ENCODE measurements around the gene STK25. TPM values are rescaled to one million over a fixed set of nuclear protein-coding genes. Genes with fewer than 3 reads are reported as not detected.

Gene STK25
- total RNA-seq, 2 experiments from 2014 or later: 120 to 201 TPM

DNA sequence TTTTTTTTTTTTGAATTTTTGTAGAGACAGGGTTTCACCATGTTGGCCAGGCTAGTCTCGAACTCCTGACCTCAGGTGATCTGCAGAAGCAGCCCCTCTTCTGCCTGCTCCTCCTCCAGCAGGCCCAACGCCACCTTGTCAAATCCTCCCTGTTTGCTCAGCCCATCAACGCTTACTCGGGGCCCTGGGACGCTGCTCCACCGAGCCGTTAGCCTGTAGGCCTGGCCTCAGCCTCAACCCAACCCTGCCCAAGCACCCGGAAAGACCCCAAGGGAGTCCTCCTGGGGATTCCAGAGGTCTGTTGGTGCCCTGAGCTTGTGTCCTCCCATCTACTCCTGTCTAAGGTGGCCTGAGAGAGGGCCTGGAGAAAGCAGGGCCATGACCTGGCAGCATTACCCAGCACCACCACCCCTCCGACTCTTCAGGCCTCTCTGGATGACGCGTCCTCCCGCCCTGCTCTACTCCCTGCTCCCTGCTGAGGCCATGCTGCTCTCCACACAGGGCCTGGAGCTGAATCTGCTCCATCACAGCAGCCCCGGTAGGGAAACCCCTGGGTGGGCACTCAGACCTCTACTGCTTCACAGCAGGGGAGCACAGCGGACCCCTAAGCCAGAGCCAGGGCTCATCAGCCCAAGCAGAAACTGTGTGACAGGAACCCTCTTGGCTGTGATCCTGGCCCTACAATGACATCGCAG, 3.2 kb downstream of the STK25 start:
- Histone ChIP-seq H4K20me1 (ENCODE audit: insufficient read depth, low read length) (no peaks in the 10 kb centered on the region), H3K27ac (ENCODE audit: low read depth, low read length, poor library complexity, severe bottlenecking) (no peak overlapping the region), H3K9me2 (ENCODE audit: insufficient read depth, low read length) (no peaks in the 10 kb centered on the region), H2AFZ (ENCODE audit: low read length) (no peak overlapping the region), H3K9me3 (ENCODE audit: low read length) (no peaks in the 10 kb centered on the region), H3K79me2 (ENCODE audit: insufficient read depth, low read depth, low read length) (peaks cover 12% of the 10 kb centered on the region), H3K4me1 (ENCODE audit: insufficient read depth, low read length, poor library complexity, severe bottlenecking) (peaks cover 18% of the 10 kb centered on the region), H3K4me3 (ENCODE audit: low read depth, low read length, poor library complexity, severe bottlenecking) (no peak overlapping the region), H3K4me2 (ENCODE audit: low read length) (no peak overlapping the region), H3K36me3 (ENCODE audit: insufficient read depth, low read length) (peaks cover 28% of the 10 kb centered on the region; the same call in 1 of the 2 replicates)
- ChIA-PET CTCF (ENCODE audit: unreplicated experiment) (no interaction called here), POLR2A (no interaction called here)
- intact Hi-C loops (cut with micrococcal nuclease; ENCODE audit: unreplicated experiment): no loop called here
- DNase-seq (ENCODE audit: low spot score): no peak
- TF ChIP-seq EZH2phosphoT487 (IDR thresholded peaks at IDR 0.05; ENCODE audit: borderline replicate concordance, low read depth, low read length) (no peak), CTCF (conservative IDR thresholded peaks at IDR 0.05; ENCODE audit: low read length) (no peak)
- no TSS peak for BruUV-seq (replicated peaks)

DNA sequence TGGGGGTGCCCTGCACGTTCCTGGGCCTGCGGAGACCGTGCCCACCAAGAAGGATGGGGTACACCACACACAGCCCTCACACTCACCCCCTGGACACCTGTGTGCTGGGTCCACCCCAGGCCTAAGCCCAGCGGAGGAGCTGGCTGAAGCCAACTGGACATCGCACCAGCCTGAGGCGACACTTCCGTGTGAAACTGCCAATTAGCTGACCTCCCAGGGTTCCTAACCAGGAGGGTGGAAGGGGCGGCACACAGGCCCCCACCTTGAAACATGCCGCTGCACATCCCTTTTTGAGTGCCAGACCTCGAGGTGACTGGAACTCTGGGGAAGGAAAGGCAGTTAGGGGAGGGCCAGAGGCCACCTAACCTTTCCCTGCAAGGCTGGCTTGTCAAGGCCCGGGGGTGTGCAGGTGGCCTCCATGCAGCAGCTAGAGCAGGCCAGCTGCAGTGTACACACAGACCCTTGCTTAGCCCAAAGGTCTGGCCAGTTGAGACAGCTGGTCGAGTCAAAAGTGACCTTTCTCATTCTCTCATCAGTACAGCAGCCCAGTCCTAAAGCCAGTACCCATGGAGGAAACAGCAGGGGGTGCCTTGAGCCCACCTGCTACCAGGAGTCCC, 4.5 kb downstream of the STK25 start:
- no peaks in the 10 kb centered on the region for H4K20me1 ChIP-seq (ENCODE audit: insufficient read depth, low read length)
- TF ChIP-seq EZH2phosphoT487 (IDR thresholded peaks at IDR 0.05; ENCODE audit: borderline replicate concordance, low read depth, low read length) (no peak), CTCF (conservative IDR thresholded peaks at IDR 0.05; ENCODE audit: low read length) (no peak)
- CTCF ChIA-PET (ENCODE audit: unreplicated experiment): no interaction called here
- no peak for DNase-seq (ENCODE audit: low spot score)
- H3K27ac ChIP-seq (ENCODE audit: low read depth, low read length, poor library complexity, severe bottlenecking): no peak overlapping the region
- POLR2A ChIA-PET: no interaction called here
- no peaks in the 10 kb centered on the region for H3K9me3 ChIP-seq (ENCODE audit: low read length)
- peaks cover 15% of the 10 kb centered on the region for H3K4me1 ChIP-seq (ENCODE audit: insufficient read depth, low read length, poor library complexity, severe bottlenecking)
- no peaks in the 10 kb centered on the region for H3K9me2 ChIP-seq (ENCODE audit: insufficient read depth, low read length)
- no peak overlapping the region for H2AFZ ChIP-seq (ENCODE audit: low read length)
- no peak overlapping the region for H3K4me2 ChIP-seq (ENCODE audit: low read length)
- no TSS peak for BruUV-seq (replicated peaks)
- peaks cover 28% of the 10 kb centered on the region; the same call in 1 of the 2 replicates for H3K36me3 ChIP-seq (ENCODE audit: insufficient read depth, low read length)
- H3K4me3 ChIP-seq (ENCODE audit: low read depth, low read length, poor library complexity, severe bottlenecking): no peak overlapping the region
- intact Hi-C loops (cut with micrococcal nuclease; ENCODE audit: unreplicated experiment): no loop called here
- H3K79me2 ChIP-seq (ENCODE audit: insufficient read depth, low read depth, low read length): peaks cover 12% of the 10 kb centered on the region

DNA sequence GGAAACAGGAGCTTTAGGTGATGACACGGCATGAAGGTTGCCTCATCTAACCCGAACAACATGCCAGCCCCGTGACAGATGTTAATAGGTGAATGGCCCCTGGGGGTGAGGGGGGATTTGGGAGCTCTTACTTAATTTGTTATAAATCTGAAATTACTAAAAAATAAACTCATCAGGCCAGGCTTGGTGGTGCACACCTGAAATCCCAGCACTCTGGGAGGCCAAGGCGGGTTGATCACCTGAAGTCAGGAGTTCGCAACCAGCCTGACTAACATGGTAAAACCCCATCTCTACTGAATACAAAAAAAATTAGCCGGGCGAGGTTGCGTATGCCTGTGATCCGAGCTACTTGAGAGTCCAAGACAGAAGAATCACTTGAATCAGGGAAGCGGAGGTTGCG, 6.1 kb downstream of the STK25 start:
- H3K27ac ChIP-seq (ENCODE audit: low read depth, low read length, poor library complexity, severe bottlenecking): no peak overlapping the region
- H3K4me2 ChIP-seq (ENCODE audit: low read length): no peak overlapping the region
- intact Hi-C loops (cut with micrococcal nuclease; ENCODE audit: unreplicated experiment): no loop called here
- no TSS peak for BruUV-seq (replicated peaks)
- H3K79me2 ChIP-seq (ENCODE audit: insufficient read depth, low read depth, low read length): peaks cover 12% of the 10 kb centered on the region
- no peak for DNase-seq (ENCODE audit: low spot score)
- CTCF ChIA-PET (ENCODE audit: unreplicated experiment): interaction anchor here (0.5 kb wide), 1 partner anchor 78 kb away, joined by 5 read pairs; no protein-coding TSS in a partner anchor
- no peak overlapping the region for H3K4me3 ChIP-seq (ENCODE audit: low read depth, low read length, poor library complexity, severe bottlenecking)
- no peak overlapping the region for H2AFZ ChIP-seq (ENCODE audit: low read length)
- no peaks in the 10 kb centered on the region for H3K9me3 ChIP-seq (ENCODE audit: low read length)
- POLR2A ChIA-PET: no interaction called here
- H3K36me3 ChIP-seq (ENCODE audit: insufficient read depth, low read length): peaks cover 31% of the 10 kb centered on the region; the same call in 1 of the 2 replicates
- TF ChIP-seq CTCF (conservative IDR thresholded peaks at IDR 0.05; ENCODE audit: low read length) (no peak), EZH2phosphoT487 (IDR thresholded peaks at IDR 0.05; ENCODE audit: borderline replicate concordance, low read depth, low read length) (no peak)
- no peaks in the 10 kb centered on the region for H3K9me2 ChIP-seq (ENCODE audit: insufficient read depth, low read length)
- no peaks in the 10 kb centered on the region for H4K20me1 ChIP-seq (ENCODE audit: insufficient read depth, low read length)
- peaks cover 7% of the 10 kb centered on the region for H3K4me1 ChIP-seq (ENCODE audit: insufficient read depth, low read length, poor library complexity, severe bottlenecking)
